SK-N-SH (cell line): Measurements from ENCODE around the gene RWDD3. TPM values are rescaled to one million over a fixed set of nuclear protein-coding genes. Genes with fewer than 3 reads are reported as not detected.

Experiments used
- CTCF ChIA-PET: fragments of 300-600, 350-600 bp; formaldehyde crosslinking; extraction: SDS; loops from one replicate; lab custom pipeline; 2021; lab: Yijun Ruan, JAX
- POLR2A ChIA-PET: fragments of 350-600 bp; sonication (Branson Sonifier 250); formaldehyde crosslinking; extraction: SDS; loops from one replicate; lab custom pipeline; 2020; ENCODE audit warnings: antibody characterized with exemption, inconsistent platforms; lab: Yijun Ruan, JAX
- DNase-seq: peaks from one replicate; pipeline ENCODE4 v3.0.0; 2012
- H2AFZ ChIP-seq: fragments of 200-600 bp; sonication (generic); 2 replicates; pipeline ENCODE4 v1.8.1; 2016; ENCODE audit warnings: antibody characterized with exemption, mild to moderate bottlenecking, low read depth
- H3F3A ChIP-seq: fragments of 200-600 bp; sonication (generic); replicated peaks from 2 replicates; pipeline ENCODE3; 2016; ENCODE audit warnings: antibody characterized with exemption, mild to moderate bottlenecking; ENCODE audit not compliant: insufficient read depth
- H3K27ac ChIP-seq, 2 experiments: fragments of 200-500 bp in 1 of 2; fragments of 200-600 bp in 1 of 2; sonication (Bioruptor generic) in 1 of 2; sonication (generic), shearing (Covaris generic) in 1 of 2; 2 replicates each; pipeline versions ENCODE4 v1.5.1 to v1.6.1; 2014 to 2016; ENCODE audit warnings: low read depth in 2 of 2, inconsistent platforms in 1 of 2, low read length in 1 of 2, mild to moderate bottlenecking in 1 of 2, mixed read lengths in 1 of 2
- H3K27me3 ChIP-seq: fragments of 200-600 bp; sonication (generic), shearing (Covaris generic); 2 replicates; pipeline ENCODE4 v1.6.1; 2016; ENCODE audit warnings: mixed run types; ENCODE audit not compliant: insufficient read depth
- H3K36me3 ChIP-seq, 2 experiments: fragments of 200-500 bp in 1 of 2; fragments of 200-600 bp in 1 of 2; sonication (Bioruptor generic) in 1 of 2; sonication (generic) in 1 of 2; replicated peaks in 1 of 2; 2 replicates each; pipeline versions ENCODE3 to v1.5.1; 2014 to 2016; ENCODE audit warnings: low read length in 1 of 2, mild to moderate bottlenecking in 1 of 2; ENCODE audit not compliant: insufficient read depth in 2 of 2, control insufficient read depth in 1 of 2
- H3K4me1 ChIP-seq, 2 experiments: fragments of 200-500 bp in 1 of 2; fragments of 200-600 bp in 1 of 2; sonication (Bioruptor generic) in 1 of 2; sonication (generic), shearing (Covaris generic) in 1 of 2; 2 replicates each; pipeline versions ENCODE4 v1.5.1 to v1.6.1; 2014 to 2016; ENCODE audit warnings: low read depth in 1 of 2, low read length in 1 of 2, mixed run types in 1 of 2; ENCODE audit not compliant: insufficient read depth in 2 of 2, control insufficient read depth in 1 of 2
- H3K4me2 ChIP-seq: fragments of 200-600 bp; sonication (generic), shearing (Covaris generic); 2 replicates; pipeline ENCODE4 v1.6.1; 2017; ENCODE audit warnings: mixed run types
- H3K4me3 ChIP-seq, 2 experiments: fragments of 200-500 bp in 1 of 2; fragments of 200-600 bp in 1 of 2; sonication (Bioruptor generic) in 1 of 2; sonication (generic), shearing (Covaris generic) in 1 of 2; 2 replicates each; pipeline versions ENCODE4 v1.5.1 to v1.8.1; 2014 to 2016; ENCODE audit warnings: low read depth in 2 of 2, inconsistent platforms in 1 of 2, low read length in 1 of 2, mild to moderate bottlenecking in 1 of 2, mixed read lengths in 1 of 2, moderate library complexity in 1 of 2
- H3K79me2 ChIP-seq: fragments of 200-600 bp; sonication (generic); 2 replicates; pipeline ENCODE4 v1.8.1; 2017; ENCODE audit warnings: mild to moderate bottlenecking; ENCODE audit not compliant: insufficient read depth
- H3K9ac ChIP-seq: fragments of 200-600 bp; sonication (generic); 2 replicates; pipeline ENCODE4 v1.6.1; 2017; ENCODE audit warnings: mixed run types
- H3K9me2 ChIP-seq: fragments of 200-600 bp; sonication (generic); 2 replicates; pipeline ENCODE4 v1.6.1; 2017; ENCODE audit warnings: mixed run types
- H3K9me3 ChIP-seq: fragments of 200-600 bp; sonication (generic); 2 replicates; pipeline ENCODE4 v1.6.1; 2017; ENCODE audit warnings: mixed run types, mild to moderate bottlenecking, moderate library complexity
- H4K20me1 ChIP-seq: fragments of 200-600 bp; sonication (generic); 2 replicates; pipeline ENCODE4 v1.6.1; 2017; ENCODE audit warnings: mild to moderate bottlenecking, mixed run types; ENCODE audit not compliant: insufficient read depth
- FOXJ3 ChIP-seq: sonication (generic); formaldehyde crosslinking; IDR thresholded peaks from 2 replicates; pipeline ENCODE4 v1.5.1; 2020; ENCODE audit warnings: mild to moderate bottlenecking, missing genetic modification reagents
- MXI1 ChIP-seq: IDR thresholded peaks from 2 replicates; pipeline ENCODE4 v1.6.1; 2012; ENCODE audit warnings: mild to moderate bottlenecking, low read depth, low read length, improper control_type of control experiment
- POLR2AphosphoS5 ChIP-seq: IDR thresholded peaks from 2 replicates; pipeline ENCODE4 v1.6.1; 2012; ENCODE audit warnings: low read depth, low read length
- RFX5 ChIP-seq: IDR thresholded peaks from 2 replicates; pipeline ENCODE4 v1.6.1; 2012; ENCODE audit warnings: mild to moderate bottlenecking, improper control_type of control experiment, low read length
- TCF12 ChIP-seq: IDR thresholded peaks from 2 replicates; pipeline ENCODE4 v1.4.0; 2012
- TEAD4 ChIP-seq: IDR thresholded peaks from 2 replicates; pipeline ENCODE4 v1.4.0; 2012; ENCODE audit warnings: mild to moderate bottlenecking, borderline replicate concordance; ENCODE audit not compliant: insufficient read depth
- WGBS: methylation state at CpG from one replicate; pipeline ENCODE4 v1.1.6; 2017; ENCODE audit warnings: low lambda C conversion rate; 5-methylcytosine and 5-hydroxymethylcytosine counted together
- polyA plus RNA-seq, 3 experiments: library from polyadenylated mRNA; depleted of rRNA; stranded (reverse); fragments of >200 nt; gene quantifications; 2 replicates each; pipeline ENCODE4 v1.2.3, GENCODE V29; 2012
- TF ChIP-seq, protein P1 (sequence below): fragments of 200-600 bp; sonication (generic); IDR thresholded peaks from 2 replicates; pipeline ENCODE4 v1.6.1; 2017; ENCODE audit warnings: antibody characterized with exemption, mild to moderate bottlenecking, moderate library complexity
- TF ChIP-seq, protein P2 (sequence below): IDR thresholded peaks from 2 replicates; pipeline ENCODE4 v1.4.0; 2012; ENCODE audit warnings: low read depth, borderline replicate concordance
- TF ChIP-seq, protein P3 (sequence below): IDR thresholded peaks from 2 replicates; pipeline ENCODE4 v1.4.0; 2012; ENCODE audit warnings: low read depth, borderline replicate concordance
- TF ChIP-seq, protein P4 (sequence below): fragments of 150-350 bp; IDR thresholded peaks from 2 replicates; pipeline ENCODE4 v1.6.1; 2017; ENCODE audit warnings: antibody characterized with exemption, low read length, low read depth, borderline replicate concordance

The RWDD3 gene
- polyA plus RNA-seq, 1 of the 3 experiments (the other 2 are of a cell fraction) = 11.9 TPM

DNA sequence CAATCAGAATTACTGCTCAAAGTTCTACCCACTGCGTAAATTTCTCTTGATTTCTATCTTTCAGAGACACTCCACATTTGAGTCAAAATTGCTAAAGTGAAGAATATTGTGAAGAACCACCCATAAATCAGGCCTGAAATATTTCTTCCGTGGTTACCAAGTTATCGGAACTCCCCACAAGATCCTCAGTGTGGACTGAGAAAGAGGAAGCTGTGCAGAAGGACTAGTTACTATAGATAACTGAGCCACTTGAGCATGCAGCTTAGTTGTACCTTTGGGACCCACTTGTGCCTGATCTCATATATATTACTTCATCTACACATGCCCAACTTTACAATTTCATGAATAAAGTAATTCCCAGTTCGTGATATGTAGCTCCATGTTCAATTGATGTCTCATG, 18.4 kb downstream of the RWDD3 start:
- no peaks in the 10 kb centered on the region; a peak in 1 of 4 replicates for H3K4me1 ChIP-seq
- CTCF ChIA-PET = interaction anchor here (1.9 kb wide), 1 partner anchor 19 kb away, joined by 6 read pairs; the partner anchor contains the start of gene RWDD3

DNA sequence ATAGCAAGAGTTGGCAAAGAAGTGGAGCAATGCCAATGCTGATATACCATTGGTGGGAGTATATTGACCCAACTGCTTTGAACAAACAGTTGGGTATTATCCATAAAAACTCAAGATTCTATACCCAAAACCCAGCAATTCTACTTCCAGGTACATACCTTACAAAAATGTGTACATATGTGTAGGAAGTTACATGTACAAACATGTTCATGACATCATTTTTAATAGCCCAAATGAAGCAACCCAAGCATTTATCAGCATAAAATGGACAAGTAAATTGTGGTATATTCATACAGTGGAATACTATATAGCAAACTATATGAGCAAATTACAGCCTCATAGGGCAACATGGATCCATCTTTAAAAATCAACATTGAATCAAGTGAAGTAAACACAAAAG, 20.9 kb downstream of the RWDD3 start:
- Histone ChIP-seq H3K4me1 (no peaks in the 10 kb centered on the region; a peak in 1 of 4 replicates), H3K4me3 (no peak overlapping the region), H3F3A (no peaks in the 10 kb centered on the region), H4K20me1 (no peaks in the 10 kb centered on the region), H3K9me3 (no peaks in the 10 kb centered on the region; the same call in 1 of the 2 replicates), H3K36me3 (peaks cover 0 to 3% of the 10 kb centered on the region in 2 experiments), H3K79me2 (no peaks in the 10 kb centered on the region), H3K9ac (no peak overlapping the region), H3K9me2 (no peaks in the 10 kb centered on the region), H3K4me2 (no peak overlapping the region), H3K27me3 (no peaks in the 10 kb centered on the region), H2AFZ (no peak overlapping the region), H3K27ac (no peak overlapping the region)
- no peak for DNase-seq
- ChIA-PET CTCF (no interaction called here), POLR2A (no interaction called here)
- TF ChIP-seq RFX5 = no peak
- TF ChIP-seq FOXJ3 (CRISPR knock-in tag) = no peak
- no peak for TF ChIP-seq TEAD4
- TF ChIP-seq, protein P1, sequence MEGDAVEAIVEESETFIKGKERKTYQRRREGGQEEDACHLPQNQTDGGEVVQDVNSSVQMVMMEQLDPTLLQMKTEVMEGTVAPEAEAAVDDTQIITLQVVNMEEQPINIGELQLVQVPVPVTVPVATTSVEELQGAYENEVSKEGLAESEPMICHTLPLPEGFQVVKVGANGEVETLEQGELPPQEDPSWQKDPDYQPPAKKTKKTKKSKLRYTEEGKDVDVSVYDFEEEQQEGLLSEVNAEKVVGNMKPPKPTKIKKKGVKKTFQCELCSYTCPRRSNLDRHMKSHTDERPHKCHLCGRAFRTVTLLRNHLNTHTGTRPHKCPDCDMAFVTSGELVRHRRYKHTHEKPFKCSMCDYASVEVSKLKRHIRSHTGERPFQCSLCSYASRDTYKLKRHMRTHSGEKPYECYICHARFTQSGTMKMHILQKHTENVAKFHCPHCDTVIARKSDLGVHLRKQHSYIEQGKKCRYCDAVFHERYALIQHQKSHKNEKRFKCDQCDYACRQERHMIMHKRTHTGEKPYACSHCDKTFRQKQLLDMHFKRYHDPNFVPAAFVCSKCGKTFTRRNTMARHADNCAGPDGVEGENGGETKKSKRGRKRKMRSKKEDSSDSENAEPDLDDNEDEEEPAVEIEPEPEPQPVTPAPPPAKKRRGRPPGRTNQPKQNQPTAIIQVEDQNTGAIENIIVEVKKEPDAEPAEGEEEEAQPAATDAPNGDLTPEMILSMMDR = no peak
- no peak for TF ChIP-seq TCF12
- TF ChIP-seq, protein P2, sequence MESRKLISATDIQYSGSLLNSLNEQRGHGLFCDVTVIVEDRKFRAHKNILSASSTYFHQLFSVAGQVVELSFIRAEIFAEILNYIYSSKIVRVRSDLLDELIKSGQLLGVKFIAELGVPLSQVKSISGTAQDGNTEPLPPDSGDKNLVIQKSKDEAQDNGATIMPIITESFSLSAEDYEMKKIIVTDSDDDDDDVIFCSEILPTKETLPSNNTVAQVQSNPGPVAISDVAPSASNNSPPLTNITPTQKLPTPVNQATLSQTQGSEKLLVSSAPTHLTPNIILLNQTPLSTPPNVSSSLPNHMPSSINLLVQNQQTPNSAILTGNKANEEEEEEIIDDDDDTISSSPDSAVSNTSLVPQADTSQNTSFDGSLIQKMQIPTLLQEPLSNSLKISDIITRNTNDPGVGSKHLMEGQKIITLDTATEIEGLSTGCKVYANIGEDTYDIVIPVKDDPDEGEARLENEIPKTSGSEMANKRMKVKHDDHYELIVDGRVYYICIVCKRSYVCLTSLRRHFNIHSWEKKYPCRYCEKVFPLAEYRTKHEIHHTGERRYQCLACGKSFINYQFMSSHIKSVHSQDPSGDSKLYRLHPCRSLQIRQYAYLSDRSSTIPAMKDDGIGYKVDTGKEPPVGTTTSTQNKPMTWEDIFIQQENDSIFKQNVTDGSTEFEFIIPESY = no peak
- TF ChIP-seq POLR2AphosphoS5 = no peak
- TF ChIP-seq, protein P3, sequence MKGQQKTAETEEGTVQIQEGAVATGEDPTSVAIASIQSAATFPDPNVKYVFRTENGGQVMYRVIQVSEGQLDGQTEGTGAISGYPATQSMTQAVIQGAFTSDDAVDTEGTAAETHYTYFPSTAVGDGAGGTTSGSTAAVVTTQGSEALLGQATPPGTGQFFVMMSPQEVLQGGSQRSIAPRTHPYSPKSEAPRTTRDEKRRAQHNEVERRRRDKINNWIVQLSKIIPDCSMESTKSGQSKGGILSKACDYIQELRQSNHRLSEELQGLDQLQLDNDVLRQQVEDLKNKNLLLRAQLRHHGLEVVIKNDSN = no peak
- TF ChIP-seq, protein P4, sequence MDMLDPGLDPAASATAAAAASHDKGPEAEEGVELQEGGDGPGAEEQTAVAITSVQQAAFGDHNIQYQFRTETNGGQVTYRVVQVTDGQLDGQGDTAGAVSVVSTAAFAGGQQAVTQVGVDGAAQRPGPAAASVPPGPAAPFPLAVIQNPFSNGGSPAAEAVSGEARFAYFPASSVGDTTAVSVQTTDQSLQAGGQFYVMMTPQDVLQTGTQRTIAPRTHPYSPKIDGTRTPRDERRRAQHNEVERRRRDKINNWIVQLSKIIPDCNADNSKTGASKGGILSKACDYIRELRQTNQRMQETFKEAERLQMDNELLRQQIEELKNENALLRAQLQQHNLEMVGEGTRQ = no peak
- TF ChIP-seq MXI1 = no peak

More for the DNA sequence above, 18.4 kb downstream of the RWDD3 start:
- H4K20me1 ChIP-seq = no peaks in the 10 kb centered on the region
- no peaks in the 10 kb centered on the region for H3K79me2 ChIP-seq
- no peak overlapping the region for H3K27ac ChIP-seq
- H3K27me3 ChIP-seq = no peaks in the 10 kb centered on the region
- H3K9me2 ChIP-seq = no peaks in the 10 kb centered on the region
- no peak overlapping the region for H2AFZ ChIP-seq
- H3K9ac ChIP-seq = no peak overlapping the region
- TF ChIP-seq, protein P3 = no peak
- TF ChIP-seq, protein P2 = no peak
- TF ChIP-seq, protein P1 = no peak
- no peak for TF ChIP-seq FOXJ3 (CRISPR knock-in tag)
- TF ChIP-seq, all 33 proteins: peak for 0
- POLR2A ChIA-PET = no interaction called here
- H3K9me3 ChIP-seq = no peaks in the 10 kb centered on the region; the same call in 1 of the 2 replicates
- H3K4me2 ChIP-seq = no peak overlapping the region
- no peak overlapping the region for H3K4me3 ChIP-seq
- 98% methylated on average over 4 of the region's 4 CpGs for WGBS
- no peak for DNase-seq
- H3K36me3 ChIP-seq = peaks cover 14 to 16% of the 10 kb centered on the region in 2 experiments
- no peaks in the 10 kb centered on the region for H3F3A ChIP-seq
